GM21529 (cell line): ENCODE measurements around the gene MAEA.

Experiments used
- ATAC-seq: cut with Tn5 transposase; IDR thresholded peaks from one replicate; pipeline ENCODE4 v1.9.1; 2021; ENCODE audit not compliant: unreplicated experiment

Gene MAEA

GRCh38 chr4:1376841-1377605, 87.3 kb downstream of the MAEA start:
- ATAC-seq, result no peak

- ATAC-seq, result no peak
These were observed 88.0 kb downstream of the MAEA start for GRCh38 chr4:1377606-1378261.

- ATAC-seq, result no peak
These were observed 89.0 kb downstream of the MAEA start for GRCh38 chr4:1378559-1379231.

GRCh38 chr4:1379351-1379781, 89.7 kb downstream of the MAEA start:
- ATAC-seq, result no peak

- ATAC-seq, result no peak
These were observed 90.2 kb downstream of the MAEA start for GRCh38 chr4:1379801-1380331.

GRCh38 chr4:1380368-1381151, 90.9 kb downstream of the MAEA start:
- ATAC-seq, result no peak

GRCh38 chr4:1381181-1381621, 91.5 kb downstream of the MAEA start:
- ATAC-seq, result no peak

GRCh38 chr4:1381944-1382541, 92.4 kb downstream of the MAEA start:
- ATAC-seq, result no peak

- ATAC-seq, result no peak
These were observed 93.4 kb downstream of the MAEA start for GRCh38 chr4:1382776-1383727.

- ATAC-seq, result no peak
These were observed 94.3 kb downstream of the MAEA start for GRCh38 chr4:1383728-1384591.

GRCh38 chr4:1384675-1385372, 95.1 kb downstream of the MAEA start:
- no peak for ATAC-seq

GRCh38 chr4:1385373-1386340, 96.0 kb downstream of the MAEA start:
- ATAC-seq, result no peak
